AG04450 (cell line): ENCODE data around the gene RNF207. TPM values are rescaled to one million over a fixed set of nuclear protein-coding genes. Genes with fewer than 3 reads are reported as not detected.

Source experiments
- CTCF ChIA-PET: fragments of 300-600, 350-600 bp; formaldehyde crosslinking; extraction: SDS; loops from one replicate; lab custom pipeline; 2022; ENCODE audit warnings: antibody characterized with exemption, inconsistent platforms; lab: Charles Lee
- POLR2A ChIA-PET: fragments of 350-600 bp; formaldehyde crosslinking; extraction: SDS; loops from one replicate; lab custom pipeline; 2021; ENCODE audit warnings: antibody characterized with exemption, inconsistent platforms; lab: Yijun Ruan, JAX
- DNase-seq: peaks from one replicate; pipeline ENCODE4 v3.0.0-alpha.2; 2011; ENCODE audit warnings: low read depth, low spot score
- H3K27ac ChIP-seq: one replicate; pipeline ENCODE4 v1.5.1; 2012; ENCODE audit warnings: low read depth, low read length, control low read depth
- H3K27me3 ChIP-seq: one replicate; pipeline ENCODE4 v1.6.0; 2012; ENCODE audit warnings: low read length; ENCODE audit not compliant: control insufficient read depth, insufficient read depth
- H3K4me3 ChIP-seq: 2 replicates; pipeline ENCODE4 v1.5.1; 2011; ENCODE audit warnings: mild to moderate bottlenecking, low read depth, low read length, control low read depth
- H3K9me3 ChIP-seq: 2 replicates; pipeline ENCODE4 v1.5.1; 2012; ENCODE audit warnings: low read length; ENCODE audit not compliant: control insufficient read depth, insufficient read depth
- polyA plus RNA-seq: library from polyadenylated mRNA; depleted of rRNA; stranded (reverse); fragments of >200 nt; gene quantifications from 2 replicates; pipeline ENCODE4 v1.2.3, GENCODE V29; 2011
- TF ChIP-seq, protein P1 (sequence below): IDR thresholded peaks from 2 replicates; pipeline ENCODE4 v1.5.1; 2011; ENCODE audit warnings: low read depth, low read length, control low read depth, inconsistent platforms

The RNF207 gene
- polyA plus RNA-seq, 1 experiment = 7.2 TPM

GRCh38 chr1:6258675-6259074 is 52.8 kb downstream of the RNF207 start:
- ChIA-PET CTCF (interaction anchor here (1.8 kb wide), 1 partner anchor 12 kb away, joined by 8 read pairs; no protein-coding TSS in a partner anchor), POLR2A (no interaction called here)
- TF ChIP-seq, protein P1, sequence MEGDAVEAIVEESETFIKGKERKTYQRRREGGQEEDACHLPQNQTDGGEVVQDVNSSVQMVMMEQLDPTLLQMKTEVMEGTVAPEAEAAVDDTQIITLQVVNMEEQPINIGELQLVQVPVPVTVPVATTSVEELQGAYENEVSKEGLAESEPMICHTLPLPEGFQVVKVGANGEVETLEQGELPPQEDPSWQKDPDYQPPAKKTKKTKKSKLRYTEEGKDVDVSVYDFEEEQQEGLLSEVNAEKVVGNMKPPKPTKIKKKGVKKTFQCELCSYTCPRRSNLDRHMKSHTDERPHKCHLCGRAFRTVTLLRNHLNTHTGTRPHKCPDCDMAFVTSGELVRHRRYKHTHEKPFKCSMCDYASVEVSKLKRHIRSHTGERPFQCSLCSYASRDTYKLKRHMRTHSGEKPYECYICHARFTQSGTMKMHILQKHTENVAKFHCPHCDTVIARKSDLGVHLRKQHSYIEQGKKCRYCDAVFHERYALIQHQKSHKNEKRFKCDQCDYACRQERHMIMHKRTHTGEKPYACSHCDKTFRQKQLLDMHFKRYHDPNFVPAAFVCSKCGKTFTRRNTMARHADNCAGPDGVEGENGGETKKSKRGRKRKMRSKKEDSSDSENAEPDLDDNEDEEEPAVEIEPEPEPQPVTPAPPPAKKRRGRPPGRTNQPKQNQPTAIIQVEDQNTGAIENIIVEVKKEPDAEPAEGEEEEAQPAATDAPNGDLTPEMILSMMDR = no peak
- Histone ChIP-seq H3K4me3 (no peak overlapping the region), H3K9me3 (no peaks in the 10 kb centered on the region; the same call in 1 of the 2 replicates), H3K27ac (no peak overlapping the region), H3K27me3 (no peaks in the 10 kb centered on the region)
- DNase-seq = no peak

DNA sequence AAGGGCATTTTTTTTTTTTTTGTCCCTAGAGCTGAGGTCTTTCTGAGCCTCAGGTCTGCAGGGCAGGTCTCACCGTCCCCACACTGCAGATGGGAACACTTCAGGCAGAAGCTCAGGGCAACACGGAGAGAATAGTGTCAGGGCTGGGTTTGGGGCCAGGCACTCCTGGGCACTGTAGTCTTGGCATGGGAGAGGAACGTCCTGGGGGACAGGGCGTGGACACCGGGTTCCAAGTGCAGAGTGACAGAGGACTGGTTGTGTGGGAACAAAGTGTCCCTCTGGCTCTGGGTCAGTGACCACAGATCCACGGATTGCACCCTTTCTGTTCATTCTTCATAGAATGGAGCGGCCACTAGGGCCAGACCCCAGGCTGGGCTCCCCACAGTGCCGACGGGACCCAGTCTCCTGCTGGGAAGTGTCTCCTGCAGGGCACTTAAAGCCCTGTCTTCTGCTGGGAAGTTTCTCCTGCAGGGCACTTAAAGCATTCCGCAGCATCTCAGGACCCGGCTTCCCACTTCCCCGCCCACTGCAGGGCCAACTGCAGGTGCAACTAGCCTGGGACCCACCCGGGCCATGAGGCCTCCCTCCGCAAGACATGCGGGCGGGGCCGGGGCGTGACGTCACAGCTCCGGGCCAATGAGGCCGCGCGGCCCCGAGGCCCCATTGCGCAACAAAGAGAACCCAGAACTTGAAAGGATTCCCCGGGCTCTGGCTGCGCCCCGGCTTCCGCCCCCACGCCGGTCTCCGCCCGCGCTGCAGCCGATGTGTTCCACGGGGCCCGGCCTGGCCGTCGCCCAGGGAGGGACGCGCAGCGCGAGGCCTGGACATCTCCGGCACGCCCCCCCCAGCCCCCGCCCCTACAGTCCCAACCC is 53.8 kb downstream of the RNF207 start:
- H3K4me3 ChIP-seq = peak overlapping the region; percentile 65
- CTCF ChIA-PET = no interaction called here
- POLR2A ChIA-PET = no interaction called here
- H3K27ac ChIP-seq = no peak overlapping the region
- no peaks in the 10 kb centered on the region; the same call in 1 of the 2 replicates for H3K9me3 ChIP-seq
- TF ChIP-seq, protein P1 = no peak
- peak; percentile 23 for DNase-seq
- H3K27me3 ChIP-seq = no peaks in the 10 kb centered on the region

DNA sequence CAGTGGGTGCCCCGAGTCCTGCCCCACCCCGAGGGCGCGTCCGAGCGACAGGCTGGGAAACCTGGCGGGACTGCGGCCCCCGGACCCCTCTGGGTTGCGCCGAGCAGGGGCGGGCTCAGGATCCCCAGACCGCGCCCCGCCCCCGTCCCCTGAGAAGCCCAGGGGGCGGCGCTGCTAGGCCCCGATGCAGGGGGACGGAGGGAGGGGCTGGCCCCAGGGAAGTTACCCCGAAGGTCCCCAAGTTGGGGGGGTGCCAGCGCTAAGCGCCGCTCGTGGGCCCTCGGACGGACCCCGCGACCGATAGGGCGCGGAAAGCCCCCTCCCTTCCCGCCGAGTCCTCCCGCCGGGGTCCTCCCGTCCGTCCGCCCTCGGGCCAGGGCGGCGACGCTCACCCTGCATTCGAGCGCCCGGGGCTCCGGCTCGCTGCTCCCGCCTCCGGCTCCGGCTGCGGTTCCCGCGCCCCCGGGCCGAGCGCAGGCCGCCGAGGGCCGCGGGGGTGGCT is 54.6 kb downstream of the RNF207 start:
- no peaks in the 10 kb centered on the region; the same call in 1 of the 2 replicates for H3K9me3 ChIP-seq
- DNase-seq = no peak
- TF ChIP-seq, protein P1 = no peak
- no peaks in the 10 kb centered on the region for H3K27me3 ChIP-seq
- H3K27ac ChIP-seq = no peak overlapping the region
- peak overlapping the region; percentile 65 for H3K4me3 ChIP-seq
- ChIA-PET POLR2A (interaction anchor here (1.4 kb wide), 1 partner anchor 12 kb away, joined by 4 read pairs; no protein-coding TSS in a partner anchor), CTCF (interaction anchor here (1.0 kb wide), 1 partner anchor 14 kb away, joined by 3 read pairs; no protein-coding TSS in a partner anchor)

- ChIA-PET POLR2A (interaction anchor here (1.4 kb wide), 1 partner anchor 13 kb away, joined by 4 read pairs; no protein-coding TSS in a partner anchor), CTCF (interaction anchor here (1.0 kb wide), 1 partner anchor 14 kb away, joined by 3 read pairs; no protein-coding TSS in a partner anchor)
- no peaks in the 10 kb centered on the region for H3K27me3 ChIP-seq
- H3K9me3 ChIP-seq = no peaks in the 10 kb centered on the region; the same call in 1 of the 2 replicates
- TF ChIP-seq, protein P1 = no peak
- no peak for DNase-seq
- H3K4me3 ChIP-seq = peak within 1 kb of the TSS; percentile 65
- no peak within 1 kb of the TSS for H3K27ac ChIP-seq
These were observed 55.2 kb downstream of the RNF207 start, which contains the start of gene GPR153 for GRCh38 chr1:6260961-6261614. TSS of gene GPR153 (minus strand) at chr1:6261098. CDS start at chr1:6254905, 6,193 bp downstream.
